KBM-7 (cell line): ENCODE results near the gene LHX3.
A peak's percentile ranks its signal among the peaks of the same experiment; 100 is the strongest.
"Not testable (repeated sequence)": the region's sequence is repeated elsewhere in the genome, so short reads cannot be mapped to it uniquely, and the experiment has no call there.

ENCODE experiments used
- DNase-seq: peaks from one replicate; pipeline ENCODE4 v3.0.0-alpha.2; 2015
- in situ Hi-C: fragments of 300-500 bp; cut with MboI; formaldehyde crosslinking; loops from 2 replicates; pipeline ENCODE4 v1.14.3; 2020; ENCODE audit warnings: low sequenced_read_pairs, low pct_unique_long_range_greater_than_20kb, mixed read lengths

Gene LHX3

GRCh38 chr9:136170006-136170901 is 34.7 kb downstream of the LHX3 start:
- in situ Hi-C loops: loop anchor here (10.0 kb wide), 1 partner anchor 105 kb away; no protein-coding TSS in a partner anchor
- DNase-seq: peak; percentile 47

- DNase-seq: no peak
- in situ Hi-C loops: no loop called here
These were observed 35.4 kb downstream of the LHX3 start for GRCh38 chr9:136169495-136169894.

- in situ Hi-C loops: no loop called here
- no peak for DNase-seq
These were observed 41.6 kb downstream of the LHX3 start for GRCh38 chr9:136163248-136163850.

- DNase-seq: no peak
- in situ Hi-C loops: no loop called here
These were observed 43.8 kb downstream of the LHX3 start for GRCh38 chr9:136160995-136161610.

GRCh38 chr9:136160381-136160841 is 44.5 kb downstream of the LHX3 start:
- no peak for DNase-seq

GRCh38 chr9:136159851-136160250 is 45.1 kb downstream of the LHX3 start:
- no peak for DNase-seq
- in situ Hi-C loops: no loop called here

More at GRCh38 chr9:136160381-136160841, 44.5 kb downstream of the LHX3 start:
- in situ Hi-C loops: no loop called here

GRCh38 chr9:136157477-136158265 is 47.3 kb downstream of the LHX3 start:
- no peak for DNase-seq
- in situ Hi-C loops: no loop called here

GRCh38 chr9:136156209-136157120 is 48.5 kb downstream of the LHX3 start:
- in situ Hi-C loops: no loop called here
- no peak for DNase-seq

GRCh38 chr9:136155576-136155975 is 49.4 kb downstream of the LHX3 start:
- no peak for DNase-seq
- in situ Hi-C loops: no loop called here

GRCh38 chr9:136154943-136155342 is 50.0 kb downstream of the LHX3 start:
- DNase-seq: no peak
- in situ Hi-C loops: no loop called here

- in situ Hi-C loops: no loop called here
These were observed 51.4 kb downstream of the LHX3 start for GRCh38 chr9:136153381-136154065.

GRCh38 chr9:136152931-136153330 is 52.0 kb downstream of the LHX3 start:
- in situ Hi-C loops: no loop called here
- DNase-seq: no peak

More at GRCh38 chr9:136153381-136154065, 51.4 kb downstream of the LHX3 start:
- DNase-seq: no peak

GRCh38 chr9:136152543-136152866 is 52.4 kb downstream of the LHX3 start:
- in situ Hi-C loops: no loop called here
- no peak for DNase-seq

- in situ Hi-C loops: no loop called here
- no peak for DNase-seq
These were observed 52.9 kb downstream of the LHX3 start for GRCh38 chr9:136151848-136152542.

GRCh38 chr9:136151214-136151804 is 53.6 kb downstream of the LHX3 start:
- in situ Hi-C loops: no loop called here
- DNase-seq: no peak

- in situ Hi-C loops, DNase-seq: not testable (repeated sequence)
These were observed 54.2 kb downstream of the LHX3 start for GRCh38 chr9:136150664-136151213.

- in situ Hi-C loops: no loop called here
- DNase-seq: no peak
These were observed 55.1 kb downstream of the LHX3 start for GRCh38 chr9:136149853-136150252.
